Esophagus muscularis mucosa (tissue), 3 donors: ENCODE measurements around the gene LCN1.
"Not testable (repeated sequence)": the region's sequence is repeated elsewhere in the genome, so short reads cannot be mapped to it uniquely, and the experiment has no call there.

Experiments used
- EP300 ChIP-seq: sonication (generic); formaldehyde crosslinking; IDR thresholded peaks from one replicate; pipeline ENCODE4 v1.6.1; 2017; ENCODE audit warnings: antibody characterized with exemption
- TF ChIP-seq, protein P1 (sequence below), 3 experiments: fragments of 200-600 bp in 2 of 3; fragments of 450-650 bp in 1 of 3; sonication (generic) in 2 of 3; IDR thresholded peaks; one replicate each; pipeline ENCODE4 v1.5.1; 2017 to 2019; ENCODE audit warnings: antibody characterized with exemption in 3 of 3, mild to moderate bottlenecking in 2 of 3, moderate library complexity in 1 of 3

DNA sequence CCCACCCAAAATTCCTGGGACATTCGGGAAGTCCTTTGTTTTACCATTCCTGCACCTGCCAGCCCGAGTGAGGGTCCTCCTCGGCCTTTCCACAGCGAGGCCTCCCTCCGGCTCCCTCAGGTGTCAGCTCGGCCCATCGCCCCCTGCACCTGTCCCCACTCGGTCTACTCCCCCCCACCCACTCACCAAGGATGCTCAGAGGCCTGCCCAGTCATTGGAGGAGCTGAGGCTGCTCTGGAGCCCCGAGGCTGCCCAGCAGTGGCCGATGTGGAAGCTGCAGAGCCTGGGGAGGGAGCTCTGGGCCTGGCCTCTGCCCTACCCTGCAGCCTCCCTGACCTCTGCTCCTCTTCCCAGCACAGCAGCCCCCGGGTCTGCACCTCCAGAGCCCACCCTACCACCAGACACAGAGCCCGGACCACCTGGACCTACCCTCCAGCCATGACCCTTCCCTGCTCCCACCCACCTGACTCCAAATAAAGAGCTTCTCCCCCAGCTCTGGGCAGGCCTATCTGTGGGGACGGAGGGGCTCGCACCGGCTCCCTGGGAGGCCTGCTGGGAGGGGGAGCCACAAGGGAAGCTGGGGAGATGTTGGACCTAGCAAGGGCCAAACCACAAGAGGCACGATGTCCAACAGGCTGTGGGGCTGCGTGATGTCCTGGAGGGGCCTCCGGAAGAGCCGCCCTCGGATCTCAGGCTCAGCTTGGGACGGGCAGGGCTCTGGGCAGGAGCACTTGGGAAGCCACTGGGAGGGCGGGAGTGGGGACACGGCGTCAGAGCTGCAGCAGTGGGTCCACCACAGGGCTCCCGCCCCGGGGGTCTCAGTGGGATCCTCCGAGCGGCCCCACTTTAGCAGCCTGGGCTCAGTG, 28.5 kb downstream of the LCN1 start:
- not testable (repeated sequence) for TF ChIP-seq EP300
- TF ChIP-seq, protein P1, sequence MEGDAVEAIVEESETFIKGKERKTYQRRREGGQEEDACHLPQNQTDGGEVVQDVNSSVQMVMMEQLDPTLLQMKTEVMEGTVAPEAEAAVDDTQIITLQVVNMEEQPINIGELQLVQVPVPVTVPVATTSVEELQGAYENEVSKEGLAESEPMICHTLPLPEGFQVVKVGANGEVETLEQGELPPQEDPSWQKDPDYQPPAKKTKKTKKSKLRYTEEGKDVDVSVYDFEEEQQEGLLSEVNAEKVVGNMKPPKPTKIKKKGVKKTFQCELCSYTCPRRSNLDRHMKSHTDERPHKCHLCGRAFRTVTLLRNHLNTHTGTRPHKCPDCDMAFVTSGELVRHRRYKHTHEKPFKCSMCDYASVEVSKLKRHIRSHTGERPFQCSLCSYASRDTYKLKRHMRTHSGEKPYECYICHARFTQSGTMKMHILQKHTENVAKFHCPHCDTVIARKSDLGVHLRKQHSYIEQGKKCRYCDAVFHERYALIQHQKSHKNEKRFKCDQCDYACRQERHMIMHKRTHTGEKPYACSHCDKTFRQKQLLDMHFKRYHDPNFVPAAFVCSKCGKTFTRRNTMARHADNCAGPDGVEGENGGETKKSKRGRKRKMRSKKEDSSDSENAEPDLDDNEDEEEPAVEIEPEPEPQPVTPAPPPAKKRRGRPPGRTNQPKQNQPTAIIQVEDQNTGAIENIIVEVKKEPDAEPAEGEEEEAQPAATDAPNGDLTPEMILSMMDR (IDR thresholded peaks at IDR 0.05) = not testable (repeated sequence)
